H1 (cell line): ENCODE measurements around the gene TRAK1. TPM values are rescaled to one million over a fixed set of nuclear protein-coding genes. Genes with fewer than 3 reads are reported as not detected.

ENCODE experiments used
- CTCF ChIA-PET: fragments of 300-600 bp; sonication (Branson Sonifier 250); formaldehyde crosslinking; loops from one replicate; lab custom pipeline; 2021; ENCODE audit not compliant: partially characterized antibody; lab: Charles Lee
- POLR2A ChIA-PET: fragments of 300-600 bp; sonication (Branson Sonifier 250); formaldehyde crosslinking; loops from one replicate; lab custom pipeline; 2021; ENCODE audit warnings: inconsistent platforms; ENCODE audit not compliant: partially characterized antibody; lab: Charles Lee
- DNase-seq, 2 experiments: peaks; one replicate each; pipeline versions ENCODE4 v3.0.0 to v3.0.0-alpha.2; 2010 to 2022; ENCODE audit warnings: low spot score in 2 of 2, low read depth in 1 of 2, mixed read lengths in 1 of 2
- FAIRE-seq: peaks from 2 replicates; lab custom pipeline; 2011; peaks lifted over from hg19 to GRCh38; lab: Jason Lieb, UNC
- H2AFZ ChIP-seq: 2 replicates; pipeline ENCODE4 v1.8.1; 2012; ENCODE audit warnings: low read length, inconsistent platforms
- H2AK5ac ChIP-seq: 2 replicates; pipeline ENCODE4 v1.6.1; 2013; ENCODE audit warnings: low read depth, low read length
- H2BK120ac ChIP-seq: replicated peaks from 2 replicates; pipeline ENCODE3; 2013; ENCODE audit warnings: low read depth, low read length, inconsistent platforms
- H2BK12ac ChIP-seq: 2 replicates; pipeline ENCODE4 v1.6.1; 2013; ENCODE audit warnings: low read depth, low read length
- H2BK15ac ChIP-seq: 2 replicates; pipeline ENCODE4 v1.6.1; 2013; ENCODE audit warnings: low read length
- H2BK20ac ChIP-seq: 2 replicates; pipeline ENCODE4 v1.6.1; 2013; ENCODE audit warnings: low read length
- H2BK5ac ChIP-seq: 2 replicates; pipeline ENCODE4 v1.6.1; 2013; ENCODE audit warnings: low read depth, low read length
- H3K14ac ChIP-seq: 2 replicates; pipeline ENCODE4 v1.6.1; 2013; ENCODE audit warnings: inconsistent platforms; ENCODE audit not compliant: insufficient read length
- H3K18ac ChIP-seq: 2 replicates; pipeline ENCODE4 v1.6.1; 2013; ENCODE audit warnings: low read length; ENCODE audit errors: extremely low read depth
- H3K23ac ChIP-seq: 2 replicates; pipeline ENCODE4 v1.6.1; 2013; ENCODE audit warnings: inconsistent platforms; ENCODE audit not compliant: insufficient read length
- H3K23me2 ChIP-seq: 2 replicates; pipeline ENCODE4 v1.6.1; 2013; ENCODE audit warnings: low read depth, low read length
- H3K27ac ChIP-seq: 2 replicates; pipeline ENCODE4 v1.6.1; 2011; ENCODE audit warnings: low read depth, low read length, inconsistent platforms
- H3K27me3 ChIP-seq, 4 experiments: replicated peaks in 1 of 4; 1 replicate in 1 of 4; 2 replicates in 3 of 4; pipeline versions ENCODE4 v1.6.1 to v1.8.1; 2011 to 2013; ENCODE audit warnings: low read length in 3 of 4, mild to moderate bottlenecking in 3 of 4, inconsistent platforms in 2 of 4, mixed read lengths in 2 of 4, moderate library complexity in 1 of 4; ENCODE audit not compliant: control insufficient read depth in 3 of 4, insufficient read depth in 3 of 4; ENCODE audit errors: extremely low read depth in 1 of 4
- H3K36me3 ChIP-seq, 4 experiments: 2 replicates each; pipeline versions ENCODE4 v1.6.1 to v1.8.1; 2011 to 2013; ENCODE audit warnings: mild to moderate bottlenecking in 4 of 4, low read length in 3 of 4, moderate library complexity in 2 of 4, control low read depth in 1 of 4, inconsistent platforms in 1 of 4; ENCODE audit not compliant: insufficient read depth in 4 of 4, control insufficient read depth in 2 of 4
- H3K4ac ChIP-seq: replicated peaks from 2 replicates; pipeline ENCODE3; 2013; ENCODE audit warnings: low read length, low read depth, mixed read lengths, inconsistent platforms; ENCODE audit not compliant: insufficient read length
- H3K4me1 ChIP-seq, 4 experiments: replicated peaks in 1 of 4; 1 replicate in 1 of 4; 2 replicates in 3 of 4; pipeline versions ENCODE4 v1.6.1 to v1.8.1; 2011 to 2013; ENCODE audit warnings: low read length in 3 of 4, inconsistent platforms in 2 of 4, mixed read lengths in 1 of 4; ENCODE audit not compliant: insufficient read depth in 4 of 4, control insufficient read depth in 3 of 4
- H3K4me2 ChIP-seq, 2 experiments: 2 replicates each; pipeline versions ENCODE4 v1.6.1 to v1.8.1; 2011 to 2013; ENCODE audit warnings: low read depth in 2 of 2, low read length in 2 of 2, control low read depth in 1 of 2, inconsistent platforms in 1 of 2, mild to moderate bottlenecking in 1 of 2; ENCODE audit not compliant: insufficient read depth in 1 of 2
- H3K4me3 ChIP-seq, 4 experiments: fragments of 200-600, 300-600 bp in 1 of 4; sonication (generic), shearing (Covaris generic), sonication (Bioruptor Twin) in 1 of 4; 2 replicates each; pipeline versions ENCODE4 v1.5.1 to v1.8.1; 2011 to 2016; ENCODE audit warnings: low read length in 4 of 4, low read depth in 3 of 4, control low read depth in 2 of 4, inconsistent platforms in 2 of 4, mild to moderate bottlenecking in 2 of 4, mixed read lengths in 1 of 4, moderate library complexity in 1 of 4; ENCODE audit not compliant: insufficient read depth in 2 of 4; ENCODE audit errors: extremely low read depth in 1 of 4
- H3K56ac ChIP-seq: replicated peaks from 2 replicates; pipeline ENCODE3; 2013; ENCODE audit warnings: low read depth, mild to moderate bottlenecking, mixed read lengths, low read length, inconsistent platforms; ENCODE audit not compliant: insufficient read length
- H3K79me1 ChIP-seq: 2 replicates; pipeline ENCODE4 v1.6.1; 2013; ENCODE audit warnings: low read depth, low read length, control low read depth
- H3K79me2 ChIP-seq, 2 experiments: 2 replicates each; pipeline versions ENCODE4 v1.6.1 to v1.8.1; 2012 to 2013; ENCODE audit warnings: low read length in 2 of 2, mild to moderate bottlenecking in 2 of 2, inconsistent platforms in 1 of 2; ENCODE audit not compliant: insufficient read depth in 2 of 2, control insufficient read depth in 1 of 2
- H3K9ac ChIP-seq, 4 experiments: replicated peaks in 1 of 4; 1 replicate in 1 of 4; 2 replicates in 3 of 4; pipeline versions ENCODE4 v1.6.1 to v1.8.1; 2011 to 2013; ENCODE audit warnings: low read depth in 3 of 4, low read length in 3 of 4, control low read depth in 2 of 4, mild to moderate bottlenecking in 2 of 4, moderate library complexity in 2 of 4, inconsistent platforms in 1 of 4; ENCODE audit errors: extremely low read depth in 1 of 4
- H3K9me3 ChIP-seq, 2 experiments: 2 replicates each; pipeline versions ENCODE4 v1.6.1 to v1.8.1; 2012 to 2013; ENCODE audit warnings: mild to moderate bottlenecking in 2 of 2, moderate library complexity in 2 of 2, control low read depth in 1 of 2, inconsistent platforms in 1 of 2, low read depth in 1 of 2, low read length in 1 of 2, mixed read lengths in 1 of 2; ENCODE audit not compliant: insufficient read depth in 2 of 2
- H4K20me1 ChIP-seq, 2 experiments: replicated peaks in 1 of 2; 2 replicates each; pipeline versions ENCODE3 to v1.8.1; 2011 to 2013; ENCODE audit warnings: inconsistent platforms in 2 of 2, low read length in 2 of 2, mild to moderate bottlenecking in 1 of 2; ENCODE audit not compliant: insufficient read depth in 2 of 2, control insufficient read depth in 1 of 2
- H4K5ac ChIP-seq: 2 replicates; pipeline ENCODE4 v1.6.1; 2013; ENCODE audit warnings: low read length, low read depth, mixed read lengths, inconsistent platforms; ENCODE audit not compliant: insufficient read length
- H4K8ac ChIP-seq: 2 replicates; pipeline ENCODE4 v1.8.0; 2013; ENCODE audit warnings: mild to moderate bottlenecking, moderate library complexity, low read length, inconsistent platforms; ENCODE audit not compliant: insufficient read depth; ENCODE audit errors: extremely low read depth
- H4K91ac ChIP-seq: replicated peaks from 2 replicates; pipeline ENCODE3; 2013; ENCODE audit warnings: low read length, mixed read lengths, inconsistent platforms; ENCODE audit not compliant: insufficient read length
- CBX8 ChIP-seq: fragments of 300-800, 300-1000 bp; sonication (generic); IDR thresholded peaks from 2 replicates; pipeline ENCODE4 v1.7.1; 2016; ENCODE audit warnings: low read depth, low read length, borderline replicate concordance
- CHD1 ChIP-seq: IDR thresholded peaks from 2 replicates; pipeline ENCODE4 v1.6.1; 2012; ENCODE audit warnings: low read depth, low read length, improper control_type of control experiment
- EGR1 ChIP-seq: IDR thresholded peaks from 2 replicates; pipeline ENCODE4 v1.6.1; 2011; ENCODE audit warnings: low read depth, low read length, borderline replicate concordance
- EP300 ChIP-seq, 2 experiments: IDR thresholded peaks; 1 replicate in 1 of 2; 2 replicates in 1 of 2; pipeline ENCODE4 v1.6.1; 2011 to 2012; ENCODE audit warnings: low read depth in 2 of 2, low read length in 2 of 2, mild to moderate bottlenecking in 2 of 2, borderline replicate concordance in 1 of 2, inconsistent platforms in 1 of 2, moderate library complexity in 1 of 2
- HDAC2 ChIP-seq, 2 experiments: fragments of 300-600 bp in 1 of 2; sonication (generic) in 1 of 2; IDR thresholded peaks; 2 replicates each; pipeline ENCODE4 v1.6.1; 2011 to 2012; ENCODE audit warnings: low read depth in 2 of 2, low read length in 2 of 2, mild to moderate bottlenecking in 2 of 2, moderate library complexity in 2 of 2, borderline replicate concordance in 1 of 2, inconsistent platforms in 1 of 2
- KDM4A ChIP-seq: IDR thresholded peaks from one replicate; pipeline ENCODE4 v1.7.1; 2012; ENCODE audit warnings: low read depth, mild to moderate bottlenecking, moderate library complexity, low read length, inconsistent platforms; ENCODE audit not compliant: severe bottlenecking
- POU5F1 ChIP-seq: IDR thresholded peaks from 2 replicates; pipeline ENCODE4 v1.6.1; 2011; ENCODE audit warnings: low read depth, mild to moderate bottlenecking, low read length, moderate library complexity
- RFX5 ChIP-seq: IDR thresholded peaks from 2 replicates; pipeline ENCODE4 v1.6.1; 2011; ENCODE audit warnings: low read depth, low read length, improper control_type of control experiment, borderline replicate concordance
- SAP30 ChIP-seq: fragments of 300-600 bp; sonication (generic); IDR thresholded peaks from 2 replicates; pipeline ENCODE4 v1.7.1; 2012; ENCODE audit warnings: low read length, moderate library complexity, mild to moderate bottlenecking, inconsistent platforms; ENCODE audit not compliant: insufficient read depth, insufficient replicate concordance
- SIRT6 ChIP-seq: IDR thresholded peaks from one replicate; pipeline ENCODE4 v1.7.1; 2012; ENCODE audit warnings: low read length, inconsistent platforms
- SIX5 ChIP-seq: IDR thresholded peaks from 2 replicates; pipeline ENCODE4 v1.6.1; 2011; ENCODE audit warnings: mild to moderate bottlenecking, low read depth, low read length
- SP4 ChIP-seq: IDR thresholded peaks from 2 replicates; pipeline ENCODE4 v1.6.1; 2012; ENCODE audit warnings: low read length, inconsistent platforms
- WGBS, 2 experiments: shearing (Covaris generic) in 1 of 2; methylation state at CpG; one replicate each; pipeline versions ENCODE4 v1.1.6 to v1.1.7; 2013 to 2015; ENCODE audit warnings: low lambda C conversion rate in 2 of 2, mixed read lengths in 2 of 2, inconsistent platforms in 1 of 2, low coverage in 1 of 2, missing lambda C conversion rate in 1 of 2; ENCODE audit not compliant: insufficient replicate concordance in 2 of 2, insufficient coverage in 1 of 2, insufficient read length in 1 of 2; ENCODE audit errors: extremely low coverage in 1 of 2, missing lambda C conversion rate in 1 of 2; 5-methylcytosine and 5-hydroxymethylcytosine counted together
- polyA plus RNA-seq, 7 experiments: library from polyadenylated mRNA; depleted of rRNA in 3 of 7; stranded (reverse) in 5 of 7; unstranded in 2 of 7; fragments of >200 nt in 5 of 7; fragments of 200-250 nt in 2 of 7; gene quantifications; 1 replicate in 5 of 7; 2 replicates in 1 of 7; 4 replicates in 1 of 7; pipeline versions ENCODE4 v1.2.1 to v1.2.3, GENCODE V29; 2011 to 2013; ENCODE audit warnings: missing spikeins in 2 of 7, mixed read lengths in 2 of 7
- total RNA-seq: library from RNA; stranded (reverse); fragmentation: NEBNext Ultra II Directional; extraction: Animal tissue kit (Norgen Biotek cat#: 25700); gene quantifications from 2 replicates; pipeline ENCODE4 v1.2.1, GENCODE V29; 2021

The TRAK1 gene
- total and polyA plus RNA-seq, 2 of the 8 experiments (the other 6 are each of a cell fraction or from before 2014, with no cell fraction given): 21.3 to 32.7 TPM

GRCh38 chr3:42088803-42089530, 2.2 kb upstream of the TRAK1 start:
- Histone ChIP-seq H3K23me2 (no peaks in the 10 kb centered on the region), H3K9ac (no peak overlapping the region), H3K27me3 (no peaks in the 10 kb centered on the region), H2AK5ac (no peak overlapping the region), H2BK120ac (no peak overlapping the region), H3K36me3 (0 out of 8 replicates have a peak, but pooled peaks cover 0 to 4% (median 0%) of the 10 kb centered on the region in 4 experiments), H3K79me2 (peaks cover 0 to 12% of the 10 kb centered on the region in 2 experiments; a peak in 2 of 4 replicates), H4K20me1 (no peaks in the 10 kb centered on the region), H4K91ac (no peak overlapping the region), H3K4me2 (no peak overlapping the region), H3K56ac (no peak overlapping the region), H3K14ac (no peak overlapping the region), H4K8ac (no peak overlapping the region), H2AFZ (no peak overlapping the region), H2BK12ac (no peak overlapping the region), H3K27ac (no peak overlapping the region), H3K4me1 (peaks cover 0 to 3% (median 1%) of the 10 kb centered on the region in 4 experiments; a peak in 3 of 7 replicates), H2BK15ac (no peak overlapping the region), H2BK20ac (no peak overlapping the region), H3K79me1 (peaks cover 2% of the 10 kb centered on the region; the same call in 1 of the 2 replicates), H2BK5ac (no peak overlapping the region), H4K5ac (no peak overlapping the region), H3K23ac (no peak overlapping the region), H3K4me3 (no peak overlapping the region), H3K18ac (no peak overlapping the region), H3K9me3 (no peaks in the 10 kb centered on the region), H3K4ac (no peak overlapping the region)
- CTCF ChIA-PET: interaction anchor here (2.9 kb wide), 1 partner anchor 11 kb away, joined by 16 read pairs; no protein-coding TSS in a partner anchor
- DNase-seq (no peak), FAIRE-seq (no peak)
- WGBS, 2 experiments: 89% methylated on average over 11 of the region's 11 CpGs; no CpG with 5 or more reads in 1 of the 2 experiments
- POLR2A ChIA-PET: no interaction called here
- no peak for TF ChIP-seq SIX5
- TF ChIP-seq HDAC2 (IDR thresholded peaks at IDR 0.05; ENCODE audit: borderline replicate concordance in 1 of 2, low read depth in 2 of 2, low read length in 2 of 2): no peak
- TF ChIP-seq SIRT6: no peak
- TF ChIP-seq POU5F1: no peak
- TF ChIP-seq EGR1: no peak
- TF ChIP-seq CHD1: no peak
- TF ChIP-seq EP300 (IDR thresholded peaks at IDR 0.05; ENCODE audit: borderline replicate concordance in 1 of 2, low read depth in 2 of 2, low read length in 2 of 2): no peak
- no peak for TF ChIP-seq CBX8
- no peak for TF ChIP-seq SP4
- TF ChIP-seq RFX5: no peak
- no peak for TF ChIP-seq SAP30
- TF ChIP-seq KDM4A: no peak
